SU-DHL-6 (cell line): ENCODE measurements around the gene PGA4.
"Not testable (repeated sequence)": the region's sequence is repeated elsewhere in the genome, so short reads cannot be mapped to it uniquely, and the experiment has no call there.

Experiments used
- H2AFZ ChIP-seq: fragments of 200-600 bp; sonication (generic); 2 replicates; pipeline ENCODE4 v1.6.1; 2014; ENCODE audit warnings: low read depth, mild to moderate bottlenecking, moderate library complexity, mixed read lengths, antibody characterized with exemption, low read length; ENCODE audit not compliant: severe bottlenecking
- H3F3A ChIP-seq: fragments of 200-600 bp; shearing (Covaris generic); 2 replicates; pipeline ENCODE4 v1.6.0; 2016; ENCODE audit warnings: antibody characterized with exemption, mild to moderate bottlenecking; ENCODE audit not compliant: insufficient read depth
- H3K27ac ChIP-seq: fragments of 200-600 bp; sonication (generic); 2 replicates; pipeline ENCODE4 v1.5.1; 2016; ENCODE audit warnings: low read depth, mild to moderate bottlenecking, low read length, moderate library complexity, mixed read lengths
- H3K27me3 ChIP-seq: fragments of 200-600 bp; sonication (generic), shearing (Covaris generic); 2 replicates; pipeline ENCODE4 v1.6.0; 2014; ENCODE audit warnings: mild to moderate bottlenecking, low read length
- H3K36me3 ChIP-seq: fragments of 200-600 bp; sonication (generic); 2 replicates; pipeline ENCODE4 v1.6.1; 2014; ENCODE audit warnings: mild to moderate bottlenecking, low read length, mixed read lengths
- H3K4me2 ChIP-seq: fragments of 300-600, 200-600 bp; shearing (Covaris generic), sonication (generic); 2 replicates; pipeline ENCODE4 v1.6.0; 2014; ENCODE audit warnings: low read length, low read depth, mild to moderate bottlenecking; ENCODE audit not compliant: poor library complexity, severe bottlenecking
- H3K4me3 ChIP-seq: fragments of 200-600 bp; sonication (generic); 2 replicates; pipeline ENCODE4 v1.5.1; 2014; ENCODE audit warnings: antibody characterized with exemption, low read length, mild to moderate bottlenecking, mixed read lengths; ENCODE audit not compliant: insufficient read depth, poor library complexity, severe bottlenecking
- H3K79me2 ChIP-seq: fragments of 200-600 bp; sonication (generic); 2 replicates; pipeline ENCODE4 v1.6.1; 2014; ENCODE audit warnings: mild to moderate bottlenecking, low read length, moderate library complexity; ENCODE audit not compliant: insufficient read depth
- H3K9ac ChIP-seq: fragments of 200-600 bp; sonication (generic); 2 replicates; pipeline ENCODE4 v1.7.0; 2014; ENCODE audit warnings: mild to moderate bottlenecking, low read length
- H3K9me2 ChIP-seq: fragments of 200-600 bp; sonication (generic); replicated peaks from 2 replicates; pipeline ENCODE4 v1.6.1; 2014; ENCODE audit warnings: low read length; ENCODE audit not compliant: insufficient read depth
- H3K9me3 ChIP-seq: fragments of 200-600 bp; sonication (generic); 2 replicates; pipeline ENCODE4 v1.6.1; 2014; ENCODE audit warnings: low read length, mixed read lengths; ENCODE audit not compliant: insufficient read depth
- H4K20me1 ChIP-seq: fragments of 200-600 bp; sonication (generic); 2 replicates; pipeline ENCODE4 v1.6.1; 2014; ENCODE audit warnings: low read depth, mild to moderate bottlenecking, antibody characterized with exemption, low read length, moderate library complexity, mixed read lengths

PGA4 gene

GRCh38 chr11:61210629-61211028, 11.5 kb upstream of the PGA4 start:
- not testable (repeated sequence) for H4K20me1 ChIP-seq, H3K9me2 ChIP-seq, H2AFZ ChIP-seq, H3K79me2 ChIP-seq, H3K4me3 ChIP-seq, H3K4me2 ChIP-seq, H3K9ac ChIP-seq, H3K27me3 ChIP-seq, H3K36me3 ChIP-seq, H3F3A ChIP-seq, H3K9me3 ChIP-seq, H3K27ac ChIP-seq

- not testable (repeated sequence) for H4K20me1 ChIP-seq, H3K4me3 ChIP-seq, H3K9ac ChIP-seq, H3K79me2 ChIP-seq, H3K36me3 ChIP-seq, H3K9me3 ChIP-seq, H3K27ac ChIP-seq, H3K9me2 ChIP-seq, H3K4me2 ChIP-seq, H2AFZ ChIP-seq, H3F3A ChIP-seq, H3K27me3 ChIP-seq
These were observed 10.7 kb upstream of the PGA4 start for GRCh38 chr11:61211327-61211952.

GRCh38 chr11:61212202-61212601, 9.9 kb upstream of the PGA4 start:
- H3K4me3 ChIP-seq, H3K79me2 ChIP-seq, H3K36me3 ChIP-seq, H4K20me1 ChIP-seq, H3K27me3 ChIP-seq, H2AFZ ChIP-seq, H3F3A ChIP-seq, H3K9ac ChIP-seq, H3K4me2 ChIP-seq, H3K9me3 ChIP-seq, H3K27ac ChIP-seq, H3K9me2 ChIP-seq: not testable (repeated sequence)

GRCh38 chr11:61213711-61214324, 8.3 kb upstream of the PGA4 start:
- H3K4me3 ChIP-seq, H3F3A ChIP-seq, H4K20me1 ChIP-seq, H3K9me3 ChIP-seq, H3K79me2 ChIP-seq, H3K9ac ChIP-seq, H3K9me2 ChIP-seq, H3K27ac ChIP-seq, H3K36me3 ChIP-seq, H3K4me2 ChIP-seq, H2AFZ ChIP-seq, H3K27me3 ChIP-seq: not testable (repeated sequence)

- H3K36me3 ChIP-seq, H3K4me3 ChIP-seq, H2AFZ ChIP-seq, H4K20me1 ChIP-seq, H3K9me2 ChIP-seq, H3K27ac ChIP-seq, H3K4me2 ChIP-seq, H3K27me3 ChIP-seq, H3K79me2 ChIP-seq, H3K9me3 ChIP-seq, H3K9ac ChIP-seq, H3F3A ChIP-seq: not testable (repeated sequence)
These were observed 3.8 kb upstream of the PGA4 start for GRCh38 chr11:61218306-61218705.

GRCh38 chr11:61219016-61219415, 3.1 kb upstream of the PGA4 start:
- not testable (repeated sequence) for H4K20me1 ChIP-seq, H3K36me3 ChIP-seq, H3K27me3 ChIP-seq, H3F3A ChIP-seq, H3K4me3 ChIP-seq, H3K9me3 ChIP-seq, H3K9me2 ChIP-seq, H3K79me2 ChIP-seq, H3K27ac ChIP-seq, H3K4me2 ChIP-seq, H2AFZ ChIP-seq, H3K9ac ChIP-seq

- not testable (repeated sequence) for H3K9me2 ChIP-seq, H2AFZ ChIP-seq, H4K20me1 ChIP-seq, H3K27me3 ChIP-seq, H3K9ac ChIP-seq, H3K79me2 ChIP-seq, H3K36me3 ChIP-seq, H3F3A ChIP-seq, H3K4me3 ChIP-seq, H3K4me2 ChIP-seq, H3K9me3 ChIP-seq, H3K27ac ChIP-seq
These were observed 545 bp downstream of the PGA4 start for GRCh38 chr11:61222692-61223091.

- H3K27ac ChIP-seq, H3K9me2 ChIP-seq, H3K9me3 ChIP-seq, H4K20me1 ChIP-seq, H3F3A ChIP-seq, H3K4me2 ChIP-seq, H2AFZ ChIP-seq, H3K4me3 ChIP-seq, H3K9ac ChIP-seq, H3K27me3 ChIP-seq, H3K36me3 ChIP-seq, H3K79me2 ChIP-seq: not testable (repeated sequence)
These were observed 4.5 kb downstream of the PGA4 start for GRCh38 chr11:61226457-61227137.
